ENCODE measurements around the gene GRK5. TPM values are rescaled to one million over a fixed set of nuclear protein-coding genes. Genes with fewer than 3 reads are reported as not detected.

The GRK5 gene
- total RNA-seq, 1 experiment from 2014 or later, result 2.3 TPM

DNA sequence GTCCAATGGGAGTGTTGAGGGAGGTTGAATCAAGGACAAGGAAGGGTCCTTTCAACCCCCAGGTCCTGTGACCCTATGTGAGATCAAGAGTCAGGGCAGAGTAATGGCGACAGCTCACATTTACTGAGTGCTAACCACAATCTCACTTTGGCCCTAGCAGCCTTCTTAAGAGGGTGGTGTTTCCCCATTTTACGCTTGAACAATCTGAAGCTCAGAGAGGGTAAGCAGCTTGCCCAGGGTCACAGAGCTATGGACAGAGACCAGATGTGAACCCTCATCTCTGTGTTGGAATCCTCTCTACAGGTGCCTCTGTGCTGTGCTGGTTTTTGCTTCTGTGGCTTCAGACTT is 102.0 kb downstream of the GRK5 start (continued):
- no peak for TF ChIP-seq ZBTB43 (CRISPR knock-in tag; IDR thresholded peaks at IDR 0.05)

- Mint-ChIP-seq H3K4me3 (no peak overlapping the region), H3K36me3 (no peaks in the 10 kb centered on the region), H3K27ac (no peak overlapping the region), H3K27me3 (ENCODE audit: low read depth) (no peaks in the 10 kb centered on the region), H3K9me3 (peaks cover 9% of the 10 kb centered on the region), H3K4me1 (peaks cover 8% of the 10 kb centered on the region)
- no peak for DNase-seq (ENCODE audit: low spot score)
- TF ChIP-seq OVOL2 (CRISPR knock-in tag; IDR thresholded peaks at IDR 0.05; ENCODE audit: borderline replicate concordance) (no peak), ZNF671 (CRISPR knock-in tag; IDR thresholded peaks at IDR 0.05) (no peak)
- CTCF ChIA-PET, result interaction anchor here (0.6 kb wide), 1 partner anchor 28 kb away, joined by 7 read pairs; no protein-coding TSS in a partner anchor
- POLR2A ChIA-PET, result no interaction called here
- no peak for ATAC-seq
Measured at GRCh38 chr10:119310806-119311205, 103.4 kb downstream of the GRK5 start.

GRCh38 chr10:119312241-119312640 is 104.9 kb downstream of the GRK5 start:
- Mint-ChIP-seq H3K4me3 (no peak overlapping the region), H3K27me3 (ENCODE audit: low read depth) (no peaks in the 10 kb centered on the region), H3K9me3 (peaks cover 9% of the 10 kb centered on the region), H3K36me3 (no peaks in the 10 kb centered on the region), H3K4me1 (peaks cover 21% of the 10 kb centered on the region), H3K27ac (no peak overlapping the region)
- ATAC-seq (no peak), DNase-seq (ENCODE audit: low spot score) (no peak)
- ChIA-PET CTCF (no interaction called here), POLR2A (no interaction called here)
- TF ChIP-seq TEAD1 (CRISPR knock-in tag; IDR thresholded peaks at IDR 0.05) (no peak), ZNF416 (CRISPR knock-in tag; IDR thresholded peaks at IDR 0.05) (no peak), NR2C2 (CRISPR knock-in tag; IDR thresholded peaks at IDR 0.05) (no peak), ZNF532 (CRISPR knock-in tag; IDR thresholded peaks at IDR 0.05; ENCODE audit: borderline replicate concordance) (no peak), MYBL2 (CRISPR knock-in tag; IDR thresholded peaks at IDR 0.05) (no peak), RORB (CRISPR knock-in tag; IDR thresholded peaks at IDR 0.05) (no peak), OVOL2 (CRISPR knock-in tag; IDR thresholded peaks at IDR 0.05; ENCODE audit: borderline replicate concordance) (no peak), RELA (CRISPR knock-in tag; IDR thresholded peaks at IDR 0.05; ENCODE audit: borderline replicate concordance) (no peak), ZNF263 (CRISPR knock-in tag; IDR thresholded peaks at IDR 0.05; ENCODE audit: low read depth) (no peak), FOXK1 (CRISPR knock-in tag; IDR thresholded peaks at IDR 0.05) (no peak), JUN (CRISPR knock-in tag; IDR thresholded peaks at IDR 0.05) (no peak), KAT7 (CRISPR knock-in tag; IDR thresholded peaks at IDR 0.05; ENCODE audit: borderline replicate concordance) (no peak), ZBTB21 (CRISPR knock-in tag; IDR thresholded peaks at IDR 0.05; ENCODE audit: borderline replicate concordance) (no peak), ZNF396 (CRISPR knock-in tag; IDR thresholded peaks at IDR 0.05; ENCODE audit: borderline replicate concordance) (no peak), ATF2 (CRISPR knock-in tag; IDR thresholded peaks at IDR 0.05; ENCODE audit: borderline replicate concordance, low read depth) (no peak)
- TF ChIP-seq, protein P1, sequence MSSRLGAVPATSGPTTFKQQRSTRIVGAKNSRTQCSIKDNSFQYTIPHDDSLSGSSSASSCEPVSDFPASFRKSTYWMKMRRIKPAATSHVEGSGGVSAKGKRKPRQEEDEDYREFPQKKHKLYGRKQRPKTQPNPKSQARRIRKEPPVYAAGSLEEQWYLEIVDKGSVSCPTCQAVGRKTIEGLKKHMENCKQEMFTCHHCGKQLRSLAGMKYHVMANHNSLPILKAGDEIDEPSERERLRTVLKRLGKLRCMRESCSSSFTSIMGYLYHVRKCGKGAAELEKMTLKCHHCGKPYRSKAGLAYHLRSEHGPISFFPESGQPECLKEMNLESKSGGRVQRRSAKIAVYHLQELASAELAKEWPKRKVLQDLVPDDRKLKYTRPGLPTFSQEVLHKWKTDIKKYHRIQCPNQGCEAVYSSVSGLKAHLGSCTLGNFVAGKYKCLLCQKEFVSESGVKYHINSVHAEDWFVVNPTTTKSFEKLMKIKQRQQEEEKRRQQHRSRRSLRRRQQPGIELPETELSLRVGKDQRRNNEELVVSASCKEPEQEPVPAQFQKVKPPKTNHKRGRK (CRISPR knock-in tag; IDR thresholded peaks at IDR 0.05; ENCODE audit: borderline replicate concordance), result no peak
- TF ChIP-seq, protein P2, sequence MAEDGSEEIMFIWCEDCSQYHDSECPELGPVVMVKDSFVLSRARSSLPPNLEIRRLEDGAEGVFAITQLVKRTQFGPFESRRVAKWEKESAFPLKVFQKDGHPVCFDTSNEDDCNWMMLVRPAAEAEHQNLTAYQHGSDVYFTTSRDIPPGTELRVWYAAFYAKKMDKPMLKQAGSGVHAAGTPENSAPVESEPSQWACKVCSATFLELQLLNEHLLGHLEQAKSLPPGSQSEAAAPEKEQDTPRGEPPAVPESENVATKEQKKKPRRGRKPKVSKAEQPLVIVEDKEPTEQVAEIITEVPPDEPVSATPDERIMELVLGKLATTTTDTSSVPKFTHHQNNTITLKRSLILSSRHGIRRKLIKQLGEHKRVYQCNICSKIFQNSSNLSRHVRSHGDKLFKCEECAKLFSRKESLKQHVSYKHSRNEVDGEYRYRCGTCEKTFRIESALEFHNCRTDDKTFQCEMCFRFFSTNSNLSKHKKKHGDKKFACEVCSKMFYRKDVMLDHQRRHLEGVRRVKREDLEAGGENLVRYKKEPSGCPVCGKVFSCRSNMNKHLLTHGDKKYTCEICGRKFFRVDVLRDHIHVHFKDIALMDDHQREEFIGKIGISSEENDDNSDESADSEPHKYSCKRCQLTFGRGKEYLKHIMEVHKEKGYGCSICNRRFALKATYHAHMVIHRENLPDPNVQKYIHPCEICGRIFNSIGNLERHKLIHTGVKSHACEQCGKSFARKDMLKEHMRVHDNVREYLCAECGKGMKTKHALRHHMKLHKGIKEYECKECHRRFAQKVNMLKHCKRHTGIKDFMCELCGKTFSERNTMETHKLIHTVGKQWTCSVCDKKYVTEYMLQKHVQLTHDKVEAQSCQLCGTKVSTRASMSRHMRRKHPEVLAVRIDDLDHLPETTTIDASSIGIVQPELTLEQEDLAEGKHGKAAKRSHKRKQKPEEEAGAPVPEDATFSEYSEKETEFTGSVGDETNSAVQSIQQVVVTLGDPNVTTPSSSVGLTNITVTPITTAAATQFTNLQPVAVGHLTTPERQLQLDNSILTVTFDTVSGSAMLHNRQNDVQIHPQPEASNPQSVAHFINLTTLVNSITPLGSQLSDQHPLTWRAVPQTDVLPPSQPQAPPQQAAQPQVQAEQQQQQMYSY (CRISPR knock-in tag; IDR thresholded peaks at IDR 0.05), result no peak
- TF ChIP-seq, protein P3, sequence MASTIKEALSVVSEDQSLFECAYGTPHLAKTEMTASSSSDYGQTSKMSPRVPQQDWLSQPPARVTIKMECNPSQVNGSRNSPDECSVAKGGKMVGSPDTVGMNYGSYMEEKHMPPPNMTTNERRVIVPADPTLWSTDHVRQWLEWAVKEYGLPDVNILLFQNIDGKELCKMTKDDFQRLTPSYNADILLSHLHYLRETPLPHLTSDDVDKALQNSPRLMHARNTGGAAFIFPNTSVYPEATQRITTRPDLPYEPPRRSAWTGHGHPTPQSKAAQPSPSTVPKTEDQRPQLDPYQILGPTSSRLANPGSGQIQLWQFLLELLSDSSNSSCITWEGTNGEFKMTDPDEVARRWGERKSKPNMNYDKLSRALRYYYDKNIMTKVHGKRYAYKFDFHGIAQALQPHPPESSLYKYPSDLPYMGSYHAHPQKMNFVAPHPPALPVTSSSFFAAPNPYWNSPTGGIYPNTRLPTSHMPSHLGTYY (CRISPR knock-in tag; IDR thresholded peaks at IDR 0.05), result no peak
